GM18858 (cell line): ENCODE results near the gene RPEL1.

ENCODE experiments used
- ATAC-seq: cut with Tn5 transposase; IDR thresholded peaks from one replicate; pipeline ENCODE4 v1.9.1; 2021; ENCODE audit not compliant: unreplicated experiment

Gene RPEL1

GRCh38 chr10:103278537-103278823, 32.8 kb downstream of the RPEL1 start:
- ATAC-seq, result no peak

GRCh38 chr10:103278862-103279298, 33.2 kb downstream of the RPEL1 start:
- no peak for ATAC-seq

GRCh38 chr10:103280031-103280430, 34.3 kb downstream of the RPEL1 start:
- no peak for ATAC-seq

GRCh38 chr10:103280506-103280905, 34.8 kb downstream of the RPEL1 start:
- no peak for ATAC-seq

- ATAC-seq, result no peak
Measured at GRCh38 chr10:103281753-103282152, 36.1 kb downstream of the RPEL1 start.

- no peak for ATAC-seq
Measured at GRCh38 chr10:103282961-103283360, 37.3 kb downstream of the RPEL1 start.

- no peak for ATAC-seq
Measured at GRCh38 chr10:103284170-103284569, 38.5 kb downstream of the RPEL1 start.

GRCh38 chr10:103287992-103288391, 42.3 kb downstream of the RPEL1 start:
- no peak for ATAC-seq

GRCh38 chr10:103291588-103291987, 45.9 kb downstream of the RPEL1 start:
- ATAC-seq, result no peak

GRCh38 chr10:103295374-103296015, 49.8 kb downstream of the RPEL1 start:
- no peak for ATAC-seq
